DMS 273 (cell line): ENCODE measurements around the gene NAV2.

Source experiments
- DNase-seq: peaks from one replicate; lab custom pipeline; 2025; ENCODE audit not compliant: unreplicated experiment; lab: John Stamatoyannopoulos, UW

The NAV2 gene

DNA sequence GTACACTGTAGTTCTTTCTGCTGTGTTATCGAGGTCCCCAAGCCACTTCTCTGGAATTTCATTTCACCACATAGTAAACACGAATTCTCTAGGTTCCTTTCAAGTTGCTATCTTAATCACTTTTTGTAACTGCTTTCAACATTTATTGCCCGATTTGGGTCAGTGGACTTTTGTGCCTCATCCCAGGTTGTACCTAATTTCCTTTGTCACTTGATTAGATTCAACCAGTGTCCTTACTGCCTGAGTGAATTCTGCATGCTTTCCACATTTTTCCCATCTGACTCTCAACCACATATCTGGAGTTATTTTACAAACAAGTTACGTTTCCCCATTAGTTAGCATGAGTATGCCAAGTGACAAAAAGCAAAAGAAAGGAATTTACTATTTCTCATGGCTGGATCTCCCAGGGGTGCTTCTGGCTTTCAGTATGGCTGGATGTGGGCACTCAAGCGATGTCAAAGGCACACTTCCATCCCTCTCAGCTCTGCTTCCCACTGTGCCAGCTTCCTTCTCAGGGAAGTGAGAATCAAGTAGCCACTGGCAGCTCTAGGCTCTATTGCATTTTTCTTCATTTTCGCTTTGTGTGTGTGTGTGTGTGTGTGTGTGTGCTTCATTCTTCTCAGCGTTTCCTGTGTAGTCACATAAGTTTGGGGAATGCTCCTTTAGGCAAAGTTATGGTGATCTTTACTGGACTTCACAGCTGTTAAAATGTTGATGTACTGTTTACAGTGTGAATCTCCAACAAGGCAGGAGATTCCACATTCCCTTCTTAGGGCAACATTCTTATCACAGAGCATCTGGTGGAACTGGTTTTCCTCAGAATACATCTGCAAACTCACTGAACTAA, 318.7 kb downstream of the NAV2 start:
- DNase-seq: no peak

DNA sequence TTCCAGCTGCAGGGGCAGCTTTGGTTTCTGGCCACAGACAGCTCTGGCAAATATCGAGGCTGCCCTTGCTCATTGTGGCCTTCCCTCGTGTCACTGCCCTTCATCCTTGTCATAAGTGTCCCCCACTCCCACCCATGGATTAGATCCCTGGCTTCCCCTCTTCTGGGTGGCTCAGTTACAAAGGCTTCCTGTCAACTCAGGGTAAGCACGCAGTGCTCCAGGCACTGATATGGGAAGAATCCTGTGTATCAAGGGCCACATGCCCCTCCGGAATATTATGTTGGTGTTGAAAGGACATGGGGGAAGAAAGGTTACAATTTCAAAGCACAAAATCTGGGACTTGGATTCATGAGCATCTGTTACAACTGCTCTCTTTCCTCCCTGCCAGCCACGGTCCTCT, 319.5 kb downstream of the NAV2 start:
- DNase-seq: no peak

DNA sequence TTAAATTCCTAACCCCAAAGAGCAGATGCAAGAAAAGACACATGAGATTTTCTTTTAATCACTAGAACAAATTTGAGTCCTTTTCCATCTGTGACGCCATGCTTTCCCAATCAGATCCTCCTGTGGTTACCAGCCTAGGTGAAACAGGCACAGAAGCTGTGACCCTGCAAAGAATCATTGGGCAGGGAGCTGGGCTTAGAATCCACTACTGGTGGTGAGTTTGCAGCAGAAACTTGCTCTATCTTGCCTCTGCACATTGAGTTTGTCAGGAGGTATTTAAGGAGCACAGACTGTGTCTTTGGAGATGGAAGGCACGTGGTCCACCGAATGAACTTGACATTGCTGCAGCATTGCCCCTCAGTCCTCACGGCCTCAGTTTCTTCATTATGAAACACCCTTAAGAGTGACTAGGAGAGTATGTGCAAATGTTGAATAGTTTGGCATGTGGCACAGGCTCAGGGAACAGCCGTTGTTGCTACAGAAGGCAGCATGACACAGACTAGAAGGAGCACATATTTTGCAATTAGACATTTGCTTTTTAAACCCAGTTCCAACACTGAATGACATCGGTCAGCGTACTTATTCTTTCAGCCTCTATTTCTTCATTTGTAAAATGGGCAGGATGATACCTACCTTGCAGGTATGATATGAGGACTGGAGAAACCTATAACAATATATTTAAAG, 320.1 kb downstream of the NAV2 start:
- DNase-seq: no peak

DNA sequence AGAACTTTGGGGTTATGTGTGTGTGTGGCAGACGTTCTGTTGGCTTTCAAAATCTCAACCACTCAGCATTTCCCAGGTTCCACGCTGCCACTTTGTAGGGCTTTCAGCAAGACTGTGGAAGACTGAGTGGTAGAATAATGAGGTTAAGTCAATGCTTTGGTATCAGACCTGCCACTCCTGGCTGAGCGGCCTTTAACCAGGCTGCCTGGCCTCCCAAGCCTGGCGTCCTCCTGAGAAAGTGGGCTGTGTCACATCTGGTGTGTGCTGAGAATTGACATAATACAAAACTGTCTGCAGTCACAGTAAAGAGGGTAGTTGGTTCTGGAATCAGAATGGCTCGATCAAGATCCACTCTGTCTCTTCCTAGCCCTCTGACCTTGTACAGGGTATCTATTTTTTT, 321.2 kb downstream of the NAV2 start:
- no peak for DNase-seq

DNA sequence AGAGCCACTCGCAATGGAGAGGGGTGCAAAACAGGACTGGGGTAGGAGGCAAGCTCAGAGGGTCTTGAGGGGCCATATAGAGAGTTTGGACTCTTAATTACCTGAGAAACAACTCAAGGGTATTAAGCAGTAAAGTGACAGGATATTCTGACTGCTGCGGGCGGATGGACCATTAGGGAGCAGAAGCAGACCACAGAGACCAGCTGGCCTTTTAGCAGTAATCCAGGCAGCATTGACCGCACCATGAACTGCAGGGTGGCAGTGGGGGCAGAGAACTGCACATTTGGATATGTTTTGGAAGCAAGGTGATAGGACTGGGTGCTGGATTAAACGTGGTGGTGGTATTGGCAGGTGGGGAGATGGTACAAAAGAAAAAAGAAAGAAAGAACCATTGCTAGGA, 322.3 kb downstream of the NAV2 start:
- DNase-seq: no peak

DNA sequence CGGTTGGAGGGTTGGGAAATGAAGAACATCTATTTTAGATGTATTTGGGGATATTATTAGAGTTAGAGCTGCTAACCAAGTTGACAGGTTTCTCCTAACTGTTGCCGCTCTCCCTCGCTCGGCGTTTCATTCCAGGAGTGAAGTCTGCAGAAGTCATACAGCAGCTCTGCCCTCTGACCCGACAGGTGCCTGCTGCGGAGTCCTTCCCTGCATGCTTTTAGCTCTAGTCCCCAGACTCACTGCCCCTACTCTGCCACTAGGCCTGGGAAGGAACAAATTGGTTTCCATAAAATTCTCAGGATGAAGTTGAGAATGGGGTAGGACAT, 322.7 kb downstream of the NAV2 start:
- no peak for DNase-seq

DNA sequence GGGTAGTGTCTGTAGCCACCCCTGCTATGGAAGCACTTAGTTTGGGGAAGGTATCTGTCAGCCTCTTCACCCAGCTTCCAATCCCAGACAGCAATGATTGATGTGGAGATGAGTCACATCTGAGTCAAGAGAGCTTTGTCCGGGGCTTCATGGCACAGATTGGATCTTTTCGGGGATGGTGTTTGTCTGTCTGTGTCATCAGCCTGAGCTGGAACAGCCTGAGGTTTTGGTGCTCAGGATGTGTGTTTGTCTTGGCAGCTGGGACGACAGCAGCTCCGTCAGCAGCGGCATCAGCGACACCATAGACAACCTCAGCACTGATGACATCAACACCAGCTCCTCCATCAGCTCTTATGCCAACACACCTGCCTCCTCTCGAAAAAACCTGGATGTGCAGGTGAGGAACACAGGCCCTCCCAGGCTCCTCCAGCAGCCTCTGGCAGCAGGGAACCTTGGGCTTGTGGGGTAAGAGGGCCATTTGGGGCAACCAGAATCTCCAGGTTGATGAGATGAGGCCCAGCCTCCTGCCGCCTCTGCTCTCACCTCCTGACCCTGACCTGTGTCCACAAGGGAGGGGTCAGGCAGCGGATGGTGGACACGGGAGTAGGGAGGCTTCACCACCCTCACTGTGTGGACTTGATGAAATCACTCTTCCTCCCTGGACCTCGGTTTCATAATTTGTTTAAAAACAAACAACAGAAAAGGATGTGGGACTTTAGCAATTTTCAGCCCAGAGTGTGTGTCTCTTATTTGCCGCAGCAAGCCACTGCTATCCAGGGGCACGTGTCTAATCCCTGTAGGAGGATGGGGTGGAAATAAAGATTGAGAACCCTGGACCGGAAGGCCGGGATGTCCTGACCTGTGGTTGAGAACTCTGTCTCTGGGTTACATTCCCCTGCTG, 323.3 kb downstream of the NAV2 start:
- peak; percentile 4 for DNase-seq

DNA sequence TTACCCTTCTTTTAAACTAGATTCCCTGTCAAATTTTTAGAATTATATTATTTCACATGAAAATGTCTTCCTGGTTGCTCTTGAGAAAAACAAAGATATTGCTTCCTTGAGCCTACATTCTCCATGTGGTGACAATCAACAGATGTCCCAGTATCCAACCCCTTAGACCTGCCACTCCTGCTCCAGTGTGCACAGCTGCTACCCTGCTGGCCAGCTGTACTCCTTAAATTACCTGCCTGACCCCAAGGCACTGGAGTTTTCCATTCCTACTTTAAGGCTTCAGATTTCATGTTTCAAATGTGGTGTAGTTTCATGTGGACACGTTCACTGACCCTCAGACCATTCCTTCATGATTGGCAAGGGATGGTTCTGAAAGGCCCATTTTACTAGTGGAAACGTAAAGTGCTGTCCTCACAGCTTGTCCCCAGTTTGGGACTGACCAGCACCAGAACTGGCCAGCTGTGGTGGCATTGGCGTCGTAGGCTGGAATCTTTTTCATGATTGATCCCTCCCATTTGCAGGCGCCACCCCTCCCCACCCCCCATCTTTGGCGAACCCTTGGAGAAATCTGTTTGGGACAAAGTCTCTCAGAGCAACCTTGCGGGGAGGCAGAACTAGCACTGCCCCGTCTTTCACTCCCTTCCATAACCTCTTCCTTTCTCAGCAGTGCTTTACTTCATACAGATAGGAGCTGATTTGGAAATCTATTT, 324.1 kb downstream of the NAV2 start:
- DNase-seq: peak; percentile 23

DNA sequence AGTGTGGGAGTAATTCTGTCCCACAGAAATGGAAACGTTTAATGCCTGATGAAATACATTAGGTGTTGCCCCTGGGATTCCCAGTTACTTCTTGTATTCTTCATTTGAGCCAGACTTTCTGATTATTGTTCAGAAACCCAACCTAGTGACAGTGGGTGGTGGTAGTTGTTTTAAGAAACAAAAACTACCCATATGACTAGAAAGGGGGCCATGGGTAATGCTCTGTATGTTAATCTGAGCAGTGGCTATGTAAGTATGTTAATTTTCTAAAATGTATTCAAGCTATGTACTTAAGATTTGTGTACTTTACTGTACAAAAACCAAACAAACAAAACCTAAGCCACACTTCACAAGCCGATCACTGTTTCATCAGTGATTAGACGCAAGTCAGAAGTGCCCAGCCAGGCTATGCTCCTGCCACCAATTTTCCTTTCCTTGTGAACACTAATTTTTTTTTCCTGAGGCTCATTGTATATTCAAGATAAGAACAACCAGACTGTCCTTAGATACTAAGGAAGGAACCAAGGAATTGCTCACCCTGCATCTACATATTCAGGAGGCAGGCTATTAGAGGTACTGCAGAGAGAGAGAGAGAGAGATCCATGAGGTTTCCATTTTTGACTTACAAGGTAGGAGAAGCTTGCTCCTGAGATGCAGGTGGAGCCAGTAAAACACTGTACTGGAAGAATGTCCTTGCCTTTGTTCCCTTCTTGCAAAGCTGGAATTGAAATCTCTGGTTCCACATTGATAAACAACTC, 324.9 kb downstream of the NAV2 start:
- DNase-seq: no peak

DNA sequence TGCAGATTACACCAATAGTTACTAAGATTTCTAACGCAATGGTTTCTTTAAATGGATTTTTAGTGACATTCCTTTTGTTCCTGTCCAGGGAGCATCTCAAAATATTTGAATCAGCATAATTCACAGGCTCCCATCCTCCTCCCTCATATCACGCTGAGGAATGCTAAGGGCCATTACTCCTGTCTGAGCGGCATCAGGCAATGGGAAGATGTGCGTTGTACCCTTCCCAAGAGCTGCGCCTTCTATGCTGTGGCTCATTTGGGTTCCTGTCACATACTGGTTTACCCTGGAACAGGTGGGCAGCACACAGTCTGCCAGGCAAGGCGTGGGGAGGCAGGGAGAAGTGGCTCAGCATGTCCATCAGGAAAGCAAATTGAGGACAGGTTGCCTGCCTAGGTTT, 325.8 kb downstream of the NAV2 start:
- no peak for DNase-seq

DNA sequence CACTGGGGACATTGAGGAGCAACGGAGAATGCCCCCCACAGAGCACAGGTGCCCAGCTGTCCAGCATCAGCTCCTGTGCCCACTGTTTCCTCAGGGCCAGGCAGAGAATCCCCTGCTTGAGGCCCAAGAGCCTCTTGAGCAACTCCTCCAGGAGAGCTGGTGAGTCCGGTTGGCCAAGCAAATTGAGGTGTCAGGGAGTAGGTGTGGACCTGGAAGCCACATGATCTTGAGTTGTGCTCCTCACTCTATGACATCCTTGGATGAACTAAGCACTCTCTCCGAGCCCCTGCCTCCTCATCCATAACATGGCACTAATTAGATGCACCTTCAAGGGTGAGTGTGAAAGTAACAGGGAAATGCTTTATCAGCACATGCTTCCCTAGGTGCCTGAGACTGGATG, 326.3 kb downstream of the NAV2 start:
- DNase-seq: no peak

DNA sequence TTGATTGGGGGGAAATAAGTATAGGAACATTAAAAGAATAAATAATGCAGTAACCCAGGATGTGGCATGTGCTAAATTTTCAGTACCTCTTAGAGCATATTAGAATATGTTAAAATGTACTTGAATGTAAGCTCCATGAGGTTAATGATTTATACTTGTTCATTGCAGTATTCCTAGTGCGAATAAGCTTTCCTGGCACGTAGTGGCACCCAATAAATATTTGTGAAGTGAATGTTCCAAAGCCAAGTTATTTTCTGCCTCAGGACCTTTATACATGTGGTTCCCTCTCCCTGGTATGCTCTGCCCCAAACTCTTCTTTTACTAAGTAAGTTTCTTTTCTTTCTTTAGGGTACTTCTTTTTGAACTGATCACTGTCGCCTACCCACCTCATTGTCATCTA, 328.9 kb downstream of the NAV2 start:
- no peak for DNase-seq

DNA sequence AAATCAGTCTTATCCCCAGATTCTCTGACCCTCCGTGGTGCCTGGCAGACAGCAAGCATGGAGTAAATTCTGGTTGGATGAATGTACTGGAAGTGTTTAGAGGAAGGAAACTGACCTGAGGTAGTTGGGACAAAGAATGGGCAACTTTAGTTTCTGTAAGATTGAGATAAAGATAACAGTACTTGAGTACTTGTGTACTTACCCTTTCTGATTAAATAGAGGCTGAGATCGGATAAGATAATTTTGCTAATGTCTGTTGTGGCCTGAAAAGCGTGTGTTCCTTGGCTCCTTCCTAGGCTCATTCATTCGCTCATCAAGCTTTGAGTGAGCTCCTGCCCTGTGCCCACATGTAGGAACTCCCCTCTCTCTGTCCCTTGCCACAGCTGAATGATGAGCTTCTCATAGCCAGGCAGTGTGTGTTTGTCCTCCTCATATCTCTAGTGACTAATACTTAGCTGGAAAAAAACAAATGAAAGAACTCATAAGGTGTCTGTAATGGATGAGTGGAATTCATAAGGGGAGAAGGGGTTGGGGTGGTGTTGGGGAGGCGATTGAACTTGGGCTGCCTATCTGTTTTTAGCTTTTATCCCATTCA, 329.5 kb downstream of the NAV2 start:
- DNase-seq: no peak

DNA sequence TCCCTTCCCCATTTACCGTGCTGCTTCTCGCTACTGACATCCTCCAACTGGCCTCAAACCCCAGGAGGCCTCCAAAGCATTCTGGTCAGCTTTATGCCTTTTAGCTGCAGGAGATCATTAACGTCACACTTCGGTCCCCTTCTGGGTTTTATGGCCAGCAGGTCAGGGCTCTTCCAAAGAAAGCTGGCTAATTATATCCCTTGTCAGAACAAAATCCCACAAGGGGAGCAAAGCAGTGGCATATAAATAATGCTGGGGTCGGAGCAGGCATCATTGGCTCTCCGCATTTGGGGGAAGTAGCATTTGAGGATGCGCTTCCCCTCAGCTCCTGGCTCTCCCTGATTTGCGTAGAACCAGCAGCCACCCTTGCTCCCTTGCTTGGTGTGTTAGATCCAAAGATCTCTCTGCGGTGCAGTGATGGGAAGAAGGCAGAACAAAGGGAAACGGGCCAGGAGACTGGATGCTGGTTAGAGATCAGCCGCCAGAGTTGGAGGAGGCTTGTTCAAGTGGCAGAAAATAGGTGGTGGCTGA, 330.2 kb downstream of the NAV2 start:
- no peak for DNase-seq

DNA sequence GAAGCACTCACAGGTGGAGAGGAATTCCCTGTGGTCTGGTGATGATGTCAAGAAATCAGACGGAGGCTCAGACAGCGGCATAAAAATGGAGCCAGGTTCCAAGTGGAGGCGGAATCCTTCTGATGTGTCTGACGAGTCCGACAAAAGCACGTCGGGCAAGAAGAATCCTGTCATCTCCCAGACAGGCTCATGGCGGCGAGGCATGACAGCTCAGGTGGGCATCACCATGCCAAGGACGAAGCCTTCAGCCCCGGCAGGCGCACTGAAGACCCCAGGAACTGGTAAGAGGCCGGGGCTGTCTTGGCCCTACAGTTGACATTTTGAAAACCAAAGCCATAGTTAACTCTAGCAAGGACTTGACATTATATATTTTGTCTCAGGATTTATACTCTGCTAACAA, 331.4 kb downstream of the NAV2 start:
- no peak for DNase-seq

DNA sequence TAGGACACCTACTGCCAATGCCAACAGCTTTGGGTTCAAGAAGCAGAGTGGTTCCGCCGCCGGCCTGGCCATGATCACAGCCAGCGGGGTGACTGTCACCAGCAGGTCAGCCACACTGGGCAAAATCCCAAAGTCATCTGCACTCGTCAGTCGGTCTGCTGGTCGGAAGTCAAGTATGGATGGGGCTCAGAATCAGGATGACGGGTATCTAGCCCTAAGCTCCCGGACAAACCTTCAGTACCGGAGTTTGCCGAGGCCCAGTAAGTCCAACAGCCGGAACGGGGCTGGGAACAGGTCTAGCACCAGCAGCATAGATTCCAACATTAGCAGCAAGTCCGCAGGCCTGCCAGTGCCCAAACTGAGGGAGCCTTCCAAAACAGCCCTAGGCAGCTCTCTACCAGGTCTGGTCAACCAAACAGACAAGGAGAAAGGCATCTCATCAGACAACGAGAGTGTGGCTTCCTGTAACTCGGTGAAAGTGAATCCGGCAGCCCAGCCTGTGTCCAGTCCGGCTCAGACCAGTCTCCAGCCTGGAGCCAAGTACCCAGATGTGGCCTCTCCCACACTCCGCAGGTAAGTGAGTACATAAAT, 332.6 kb downstream of the NAV2 start:
- DNase-seq: no peak

DNA sequence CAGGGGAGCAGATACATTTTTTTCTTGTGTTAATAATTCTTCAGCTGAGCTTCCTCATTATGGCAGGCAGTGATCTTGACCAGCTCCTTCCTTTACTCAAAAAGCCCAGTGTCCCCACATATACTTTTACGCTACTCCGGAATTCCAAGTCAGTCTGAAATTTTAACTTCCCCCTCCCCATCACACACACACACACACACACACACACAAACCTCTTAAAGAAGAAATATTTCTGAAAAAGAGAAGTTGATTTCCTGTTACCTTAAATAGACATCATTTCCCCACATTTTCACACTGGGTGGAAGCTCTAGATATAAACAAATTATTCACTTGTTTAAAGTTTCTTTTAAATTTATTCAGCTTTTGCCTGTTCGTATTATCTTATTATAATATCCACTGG, 333.8 kb downstream of the NAV2 start:
- no peak for DNase-seq

DNA sequence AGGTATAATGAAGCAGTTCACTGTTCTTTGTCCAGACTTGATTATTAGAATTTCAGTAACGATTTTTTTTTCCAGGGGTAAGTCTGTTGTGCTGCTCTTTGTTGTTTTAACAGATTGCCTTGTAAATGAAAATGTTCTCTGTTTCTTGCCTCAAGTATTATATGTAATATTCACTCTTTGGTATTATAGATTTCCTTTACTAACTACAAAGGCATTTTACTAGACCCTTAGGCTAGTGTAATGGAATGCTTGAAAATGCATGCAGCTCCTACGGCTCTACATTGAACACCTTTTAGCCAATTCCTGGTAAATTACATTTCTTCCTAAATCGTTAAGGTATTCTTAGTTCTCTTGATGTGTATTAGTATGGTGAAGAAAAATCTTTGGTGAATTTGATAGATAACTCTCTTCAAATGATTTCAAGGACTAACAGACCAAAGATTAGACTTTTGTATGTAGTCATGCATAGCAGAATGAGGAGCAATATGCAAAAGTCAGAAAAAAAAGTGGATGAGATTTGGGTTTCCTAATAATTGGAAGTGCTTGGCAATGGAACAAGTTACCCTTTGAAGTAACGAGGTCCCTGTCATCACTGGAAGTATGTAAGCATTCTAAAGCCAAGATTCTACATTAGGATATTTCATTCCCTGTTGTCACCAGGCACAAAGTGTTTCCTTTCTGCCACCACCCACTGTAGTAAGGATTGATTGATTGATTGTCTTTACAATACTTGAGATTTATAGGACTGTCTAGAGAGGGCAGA, 334.6 kb downstream of the NAV2 start:
- DNase-seq: no peak

DNA sequence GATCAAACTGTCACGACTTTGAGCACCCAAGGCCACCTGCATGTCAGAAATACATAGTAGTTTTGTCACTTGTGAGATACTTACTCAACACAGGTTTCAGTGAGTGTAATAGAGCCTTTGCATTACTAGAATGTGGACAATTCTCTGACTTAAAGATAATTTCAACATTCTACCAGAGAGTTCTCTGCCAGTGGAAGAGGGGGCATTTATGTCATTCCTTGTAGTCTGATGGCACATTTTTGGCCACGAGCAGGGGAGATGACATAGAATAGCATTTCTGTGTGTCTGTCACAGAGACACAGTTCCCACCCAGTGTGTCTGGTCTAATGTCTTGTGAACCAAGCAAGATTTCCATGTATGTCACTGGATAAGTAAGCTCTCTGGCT, 335.1 kb downstream of the NAV2 start:
- no peak for DNase-seq
